GM12873 (cell line): ENCODE results near the gene MBD3.
A peak's percentile ranks its signal among the peaks of the same experiment; 100 is the strongest.

Experiments used
- TF ChIP-seq, protein P1 (sequence below): IDR thresholded peaks from 2 replicates; pipeline ENCODE4 v1.5.1; 2012; ENCODE audit warnings: low read depth, mild to moderate bottlenecking, moderate library complexity, low read length, control low read depth; ENCODE audit not compliant: insufficient read depth; ENCODE audit errors: missing control alignments

The MBD3 gene

DNA sequence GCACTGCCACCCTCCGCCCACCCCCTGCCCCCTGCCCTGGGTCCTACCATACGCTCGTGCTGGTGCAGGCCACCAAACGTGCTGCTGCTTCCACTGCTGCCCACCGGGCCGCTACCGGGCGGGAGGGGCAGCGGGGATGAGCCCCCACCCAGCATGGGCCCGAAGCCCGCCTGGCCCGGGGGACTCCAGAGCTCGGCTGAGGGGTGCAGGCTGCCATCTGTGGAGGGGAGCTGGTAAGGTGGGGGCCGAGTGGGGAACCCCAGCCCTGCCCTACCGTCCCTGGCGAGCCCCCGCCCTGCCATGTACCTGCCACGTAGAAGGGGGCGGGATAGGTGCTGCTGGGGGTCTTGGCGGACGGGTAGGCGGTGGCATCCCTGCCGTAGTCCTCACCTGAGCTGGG lies 29.3 kb upstream of the MBD3 start:
- TF ChIP-seq, protein P1, sequence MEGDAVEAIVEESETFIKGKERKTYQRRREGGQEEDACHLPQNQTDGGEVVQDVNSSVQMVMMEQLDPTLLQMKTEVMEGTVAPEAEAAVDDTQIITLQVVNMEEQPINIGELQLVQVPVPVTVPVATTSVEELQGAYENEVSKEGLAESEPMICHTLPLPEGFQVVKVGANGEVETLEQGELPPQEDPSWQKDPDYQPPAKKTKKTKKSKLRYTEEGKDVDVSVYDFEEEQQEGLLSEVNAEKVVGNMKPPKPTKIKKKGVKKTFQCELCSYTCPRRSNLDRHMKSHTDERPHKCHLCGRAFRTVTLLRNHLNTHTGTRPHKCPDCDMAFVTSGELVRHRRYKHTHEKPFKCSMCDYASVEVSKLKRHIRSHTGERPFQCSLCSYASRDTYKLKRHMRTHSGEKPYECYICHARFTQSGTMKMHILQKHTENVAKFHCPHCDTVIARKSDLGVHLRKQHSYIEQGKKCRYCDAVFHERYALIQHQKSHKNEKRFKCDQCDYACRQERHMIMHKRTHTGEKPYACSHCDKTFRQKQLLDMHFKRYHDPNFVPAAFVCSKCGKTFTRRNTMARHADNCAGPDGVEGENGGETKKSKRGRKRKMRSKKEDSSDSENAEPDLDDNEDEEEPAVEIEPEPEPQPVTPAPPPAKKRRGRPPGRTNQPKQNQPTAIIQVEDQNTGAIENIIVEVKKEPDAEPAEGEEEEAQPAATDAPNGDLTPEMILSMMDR, result no peak

DNA sequence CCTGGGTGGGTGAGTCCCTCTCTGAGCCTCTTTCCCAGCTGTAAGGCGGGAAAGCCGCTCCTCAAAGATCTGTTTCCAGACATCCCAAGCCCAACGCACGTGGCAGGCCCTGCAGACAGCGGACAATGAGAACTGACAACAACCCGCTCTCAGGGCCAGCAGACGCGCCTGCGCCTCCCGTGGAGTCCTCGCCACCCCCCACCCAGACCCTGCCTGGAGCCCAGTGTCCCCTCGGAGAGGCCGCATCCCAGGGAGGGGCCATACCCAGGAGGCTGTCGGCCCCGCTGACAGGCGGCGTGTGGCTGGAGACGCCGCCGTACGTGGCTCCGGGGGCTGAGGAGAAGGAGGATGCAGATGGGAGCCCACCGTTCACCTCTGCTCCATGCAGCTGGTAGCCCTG lies 28.9 kb upstream of the MBD3 start:
- TF ChIP-seq, protein P1, result no peak

DNA sequence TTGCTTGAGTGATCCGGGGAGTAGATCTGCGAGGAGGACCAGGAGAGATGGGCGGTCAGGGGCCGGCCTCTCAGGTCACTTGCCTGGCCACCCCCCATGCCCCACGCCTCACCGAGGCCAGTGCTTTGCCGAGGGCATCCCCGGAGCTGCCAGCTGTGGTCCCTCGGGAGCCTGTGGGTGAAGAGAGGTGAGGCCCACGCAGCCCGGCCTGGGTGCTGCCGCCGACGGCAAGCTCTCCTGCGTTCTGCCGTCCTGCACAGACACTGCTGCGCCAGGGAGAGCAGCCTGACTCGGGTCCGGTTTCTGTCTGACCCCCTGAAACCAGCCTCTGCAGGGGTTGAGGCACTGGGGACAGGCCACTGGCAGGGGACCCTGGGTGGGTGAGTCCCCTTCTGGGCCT lies 28.4 kb upstream of the MBD3 start:
- TF ChIP-seq, protein P1, result no peak

DNA sequence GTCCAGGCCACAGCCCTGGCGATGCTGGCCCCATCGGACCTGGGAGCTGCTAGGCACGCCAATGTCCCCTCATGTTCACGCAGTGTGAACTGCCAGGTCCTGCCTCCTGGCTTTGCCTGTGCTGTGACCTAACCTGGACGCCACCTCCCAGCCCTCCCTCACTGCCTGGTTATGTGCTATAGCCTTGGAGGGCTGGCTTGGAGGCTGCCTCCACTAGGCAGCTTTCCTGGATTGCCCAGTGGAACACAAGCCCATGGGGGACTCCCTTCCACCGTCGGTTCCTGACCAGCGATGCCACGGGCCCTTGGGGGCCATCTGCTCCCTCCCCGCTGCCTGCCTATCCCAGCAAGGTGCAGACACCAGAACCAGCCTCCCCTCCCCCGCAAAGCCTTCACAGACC lies 27.8 kb upstream of the MBD3 start:
- TF ChIP-seq, protein P1, result no peak

DNA sequence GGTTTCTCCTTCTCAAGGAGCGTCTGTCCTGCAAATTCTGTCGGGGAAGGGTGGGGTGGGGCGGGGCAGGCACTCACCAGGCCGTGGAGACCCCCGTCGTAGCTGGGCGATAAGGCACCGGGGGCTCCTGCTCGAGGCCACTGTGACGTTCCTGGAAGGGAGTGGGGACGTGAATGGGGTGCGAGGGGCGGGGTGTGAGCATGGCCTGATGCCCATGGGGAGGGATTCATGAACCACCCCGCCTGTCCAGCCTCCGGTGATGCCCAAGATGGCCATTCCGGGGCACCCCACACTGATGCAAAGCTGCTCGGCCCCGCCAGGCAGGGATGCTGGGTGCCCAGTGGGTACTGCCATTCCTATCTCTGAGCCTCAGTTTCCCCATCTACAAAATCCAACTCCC lies 27.0 kb upstream of the MBD3 start:
- TF ChIP-seq, protein P1, result no peak

DNA sequence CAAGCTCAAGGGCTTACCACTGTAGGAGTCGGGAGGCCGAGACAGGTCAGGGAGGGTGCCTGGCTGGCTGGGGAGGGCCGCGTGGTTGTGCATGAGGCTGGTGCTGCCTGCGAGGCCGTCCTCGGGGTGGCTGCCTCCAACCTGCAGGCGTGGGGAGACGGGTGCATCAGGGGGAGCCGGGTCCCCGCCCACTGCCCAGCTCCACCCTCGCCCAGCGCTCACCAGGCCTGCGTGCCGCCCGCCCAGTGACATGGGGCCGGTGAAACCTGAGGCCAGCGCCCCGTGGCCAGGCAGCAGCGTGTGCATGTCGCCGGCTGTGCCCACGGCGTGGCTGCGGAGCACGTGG lies 26.4 kb upstream of the MBD3 start:
- TF ChIP-seq, protein P1, result no peak

DNA sequence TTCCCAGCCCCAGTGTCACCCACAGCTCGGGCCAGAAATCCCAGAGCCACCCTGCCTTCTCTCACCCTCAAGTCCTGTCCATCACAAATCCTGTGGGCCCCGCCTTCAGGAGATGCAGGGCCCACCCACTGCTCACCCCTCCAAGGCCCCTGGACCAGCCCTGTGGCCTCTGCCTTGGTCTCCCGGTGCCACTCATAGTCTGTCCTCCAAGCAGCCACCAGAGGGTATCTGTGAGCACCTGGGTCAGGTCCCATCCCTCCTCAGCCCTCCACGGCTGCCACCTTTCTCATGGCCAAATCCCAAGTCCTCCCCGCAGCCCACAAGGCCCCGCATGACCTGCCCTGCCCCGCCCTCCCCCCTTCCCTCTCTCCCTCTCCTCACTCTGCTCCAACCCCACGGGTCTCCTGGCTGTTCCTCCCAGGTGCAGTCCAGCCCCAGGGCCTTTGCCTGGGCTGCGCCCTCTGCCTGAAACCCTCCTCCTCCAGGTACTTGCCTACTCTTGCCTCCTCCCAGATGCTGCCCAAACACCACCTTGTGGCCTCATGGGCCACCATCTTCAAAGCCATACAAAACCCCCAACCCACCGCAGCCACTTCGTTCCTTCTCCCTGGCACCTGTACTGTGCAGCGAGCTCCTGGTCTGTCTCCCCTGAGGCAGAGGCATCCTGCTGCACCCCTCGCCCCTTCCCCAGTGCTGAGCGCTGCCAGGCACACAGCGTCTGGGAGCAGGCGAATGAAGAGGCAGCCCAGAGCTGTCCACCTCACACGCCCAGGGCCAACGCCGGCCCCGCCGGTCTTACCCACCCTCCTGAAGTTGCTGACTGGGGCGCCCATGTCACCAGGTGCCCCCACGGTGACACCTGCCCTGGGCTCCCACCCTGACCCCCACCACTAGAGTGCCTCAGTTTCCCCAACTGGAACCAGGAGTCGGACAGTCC lies 25.8 kb upstream of the MBD3 start:
- TF ChIP-seq, protein P1, result peak; percentile 62
